ENCODE data around the gene VPS18. TPM values are rescaled to one million over a fixed set of nuclear protein-coding genes. Genes with fewer than 3 reads are reported as not detected.

Gene VPS18
- total and polyA plus RNA-seq, 2 donors (not counting 3 experiments of a cell fraction or from before 2014, with no cell fraction given) = 29.3 to 32.8 TPM

DNA sequence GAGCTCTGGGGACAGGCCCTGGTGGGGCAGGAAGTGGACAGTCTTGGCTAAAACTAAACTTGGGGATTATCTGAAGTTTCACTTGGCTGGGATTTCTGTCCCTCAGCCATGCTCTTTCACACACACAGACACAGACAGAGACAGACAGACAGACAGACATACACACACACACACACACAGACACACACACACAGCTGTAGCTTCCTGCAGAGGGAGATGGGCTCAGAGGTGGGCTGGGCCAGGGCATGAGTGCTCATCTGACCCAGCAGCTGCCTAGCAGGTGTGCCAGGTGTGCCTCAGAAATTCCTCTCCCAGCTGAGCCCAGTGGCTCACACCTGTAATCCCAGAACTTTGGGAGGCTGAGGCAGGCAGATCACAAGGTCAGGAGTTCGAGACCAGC is 23.5 kb upstream of the VPS18 start:
- dilution Hi-C loops (cut with MboI; ENCODE audit: extremely low pct_ligation_motif_present, low sequenced_read_pairs) (no loop called here), intact Hi-C loops (cut with micrococcal nuclease) (no loop called here)
- ChIA-PET CTCF (interaction anchor here (1.2 to 5.9 kb wide), 6 partner anchors 10 to 25 kb away, joined by 3 to 146 read pairs (median 11); partner anchors contain the start of gene VPS18), POLR2A (no interaction called here)
- H4K20me1 ChIP-seq (replicated peaks; ENCODE audit: control insufficient read depth, extremely low read depth, insufficient read depth, low read length) = no peaks in the 10 kb centered on the region
- H3K9me3 ChIP-seq (replicated peaks; ENCODE audit: control insufficient read depth, insufficient read depth, low read length) = no peaks in the 10 kb centered on the region
- H3K9me1 ChIP-seq (replicated peaks; ENCODE audit: control insufficient read depth, extremely low read depth, insufficient read depth, low read length) = no peaks in the 10 kb centered on the region
- DNase-seq (ENCODE audit: low read depth, low spot score) = no peak
- no peak overlapping the region for H3K9ac ChIP-seq (replicated peaks; ENCODE audit: extremely low read depth, insufficient read depth, low read length)
- H3K4me1 ChIP-seq (ENCODE audit: control insufficient read depth, extremely low read depth, insufficient read depth, low read length) = no peaks in the 10 kb centered on the region
- no peaks in the 10 kb centered on the region for H3K27me3 ChIP-seq (ENCODE audit: control insufficient read depth in 2 of 2, insufficient read depth in 2 of 2, low read length in 2 of 2)
- BruUV-seq (replicated peaks) = no TSS peak
- H3K79me2 ChIP-seq (ENCODE audit: control insufficient read depth, insufficient read depth, low read length) = no peaks in the 10 kb centered on the region
- TF ChIP-seq, protein P1, sequence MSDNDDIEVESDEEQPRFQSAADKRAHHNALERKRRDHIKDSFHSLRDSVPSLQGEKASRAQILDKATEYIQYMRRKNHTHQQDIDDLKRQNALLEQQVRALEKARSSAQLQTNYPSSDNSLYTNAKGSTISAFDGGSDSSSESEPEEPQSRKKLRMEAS (IDR thresholded peaks at IDR 0.05; ENCODE audit: insufficient read depth, insufficient read length) = no peak
- TF ChIP-seq FOS (IDR thresholded peaks at IDR 0.05; ENCODE audit: borderline replicate concordance, insufficient read depth, low read length) (no peak), GATA2 (IDR thresholded peaks at IDR 0.05; ENCODE audit: insufficient read depth, insufficient read length, low read depth, low read length) (no peak), JUN (IDR thresholded peaks at IDR 0.05; ENCODE audit: borderline replicate concordance, insufficient read depth, insufficient read length, low read depth) (no peak), EZH2 (IDR thresholded peaks at IDR 0.05; ENCODE audit: borderline replicate concordance, low read depth, low read length, severe bottlenecking) (no peak), POLR2AphosphoS5 (IDR thresholded peaks at IDR 0.05; ENCODE audit: insufficient read depth, low read depth, low read length) (no peak), MYC (IDR thresholded peaks at IDR 0.05; ENCODE audit: low read depth, low read length) (no peak), POLR2A (IDR thresholded peaks at IDR 0.05; ENCODE audit: low read depth, low read length) (no peak)
- TF ChIP-seq, protein P2, sequence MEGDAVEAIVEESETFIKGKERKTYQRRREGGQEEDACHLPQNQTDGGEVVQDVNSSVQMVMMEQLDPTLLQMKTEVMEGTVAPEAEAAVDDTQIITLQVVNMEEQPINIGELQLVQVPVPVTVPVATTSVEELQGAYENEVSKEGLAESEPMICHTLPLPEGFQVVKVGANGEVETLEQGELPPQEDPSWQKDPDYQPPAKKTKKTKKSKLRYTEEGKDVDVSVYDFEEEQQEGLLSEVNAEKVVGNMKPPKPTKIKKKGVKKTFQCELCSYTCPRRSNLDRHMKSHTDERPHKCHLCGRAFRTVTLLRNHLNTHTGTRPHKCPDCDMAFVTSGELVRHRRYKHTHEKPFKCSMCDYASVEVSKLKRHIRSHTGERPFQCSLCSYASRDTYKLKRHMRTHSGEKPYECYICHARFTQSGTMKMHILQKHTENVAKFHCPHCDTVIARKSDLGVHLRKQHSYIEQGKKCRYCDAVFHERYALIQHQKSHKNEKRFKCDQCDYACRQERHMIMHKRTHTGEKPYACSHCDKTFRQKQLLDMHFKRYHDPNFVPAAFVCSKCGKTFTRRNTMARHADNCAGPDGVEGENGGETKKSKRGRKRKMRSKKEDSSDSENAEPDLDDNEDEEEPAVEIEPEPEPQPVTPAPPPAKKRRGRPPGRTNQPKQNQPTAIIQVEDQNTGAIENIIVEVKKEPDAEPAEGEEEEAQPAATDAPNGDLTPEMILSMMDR (IDR thresholded peaks at IDR 0.05; ENCODE audit: extremely low read depth in 1 of 2, insufficient read depth in 1 of 2, low read depth in 1 of 2, low read length in 2 of 2) = no peak
- H3K36me3 ChIP-seq (ENCODE audit: control insufficient read depth in 2 of 2, extremely low read depth in 1 of 2, insufficient read depth in 2 of 2, low read length in 2 of 2) = no peaks in the 10 kb centered on the region
- no peak overlapping the region for H3K4me3 ChIP-seq (replicated peaks in 1 of 3; ENCODE audit: insufficient read depth in 1 of 3, low read depth in 1 of 3, low read length in 3 of 3)
- H3K4me2 ChIP-seq (ENCODE audit: insufficient read depth, low read length) = no peak overlapping the region
- no peak overlapping the region for H2AFZ ChIP-seq (ENCODE audit: low read depth, low read length)
- H3K27ac ChIP-seq (ENCODE audit: insufficient read depth, low read depth, low read length) = no peak overlapping the region
- FAIRE-seq = no peak

All from endothelial cell of umbilical vein (primary cell).